Measurements from ENCODE around the gene RTN3.

DNA sequence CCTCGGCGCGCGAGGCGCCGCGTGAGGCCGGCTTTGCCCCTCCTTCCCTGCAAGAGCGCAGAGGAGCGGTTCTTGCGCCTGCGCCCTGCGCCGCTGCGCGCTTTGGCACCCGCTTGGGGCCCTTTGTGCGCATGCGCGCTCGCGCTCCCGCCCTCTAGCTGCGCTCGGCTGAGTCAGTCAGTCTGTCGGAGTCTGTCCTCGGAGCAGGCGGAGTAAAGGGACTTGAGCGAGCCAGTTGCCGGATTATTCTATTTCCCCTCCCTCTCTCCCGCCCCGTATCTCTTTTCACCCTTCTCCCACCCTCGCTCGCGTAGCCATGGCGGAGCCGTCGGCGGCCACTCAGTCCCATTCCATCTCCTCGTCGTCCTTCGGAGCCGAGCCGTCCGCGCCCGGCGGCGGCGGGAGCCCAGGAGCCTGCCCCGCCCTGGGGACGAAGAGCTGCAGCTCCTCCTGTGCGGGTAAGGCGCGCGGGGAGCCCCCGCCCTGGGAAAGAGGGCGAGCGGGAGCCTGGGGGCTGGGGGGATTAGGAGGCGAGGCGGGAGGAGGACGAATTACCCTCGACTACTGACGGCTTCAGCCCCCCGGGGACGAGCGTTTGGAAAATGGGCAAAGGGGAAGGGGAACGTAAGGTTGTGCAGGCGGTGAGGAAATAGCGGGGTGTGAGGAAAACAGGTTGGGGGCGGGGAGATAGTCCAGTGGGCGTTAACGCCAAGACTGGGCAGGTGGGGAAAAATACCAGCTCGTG lies at the start of gene RTN3:
- TF ChIP-seq, protein P1, sequence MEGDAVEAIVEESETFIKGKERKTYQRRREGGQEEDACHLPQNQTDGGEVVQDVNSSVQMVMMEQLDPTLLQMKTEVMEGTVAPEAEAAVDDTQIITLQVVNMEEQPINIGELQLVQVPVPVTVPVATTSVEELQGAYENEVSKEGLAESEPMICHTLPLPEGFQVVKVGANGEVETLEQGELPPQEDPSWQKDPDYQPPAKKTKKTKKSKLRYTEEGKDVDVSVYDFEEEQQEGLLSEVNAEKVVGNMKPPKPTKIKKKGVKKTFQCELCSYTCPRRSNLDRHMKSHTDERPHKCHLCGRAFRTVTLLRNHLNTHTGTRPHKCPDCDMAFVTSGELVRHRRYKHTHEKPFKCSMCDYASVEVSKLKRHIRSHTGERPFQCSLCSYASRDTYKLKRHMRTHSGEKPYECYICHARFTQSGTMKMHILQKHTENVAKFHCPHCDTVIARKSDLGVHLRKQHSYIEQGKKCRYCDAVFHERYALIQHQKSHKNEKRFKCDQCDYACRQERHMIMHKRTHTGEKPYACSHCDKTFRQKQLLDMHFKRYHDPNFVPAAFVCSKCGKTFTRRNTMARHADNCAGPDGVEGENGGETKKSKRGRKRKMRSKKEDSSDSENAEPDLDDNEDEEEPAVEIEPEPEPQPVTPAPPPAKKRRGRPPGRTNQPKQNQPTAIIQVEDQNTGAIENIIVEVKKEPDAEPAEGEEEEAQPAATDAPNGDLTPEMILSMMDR (IDR thresholded peaks at IDR 0.05 in 2 of 3, conservative IDR thresholded peaks at IDR 0.05 in 1 of 3; ENCODE audit: borderline replicate concordance in 1 of 3, insufficient read depth in 1 of 3, low read depth in 2 of 3, low read length in 2 of 3) = no peak
- TF ChIP-seq SIN3A (IDR thresholded peaks at IDR 0.05; ENCODE audit: low read depth) (no peak; the same call in 1 of the 2 replicates), POLR2A (IDR thresholded peaks at IDR 0.05; ENCODE audit: borderline replicate concordance, extremely low read depth, insufficient read depth, insufficient read length) (peak; percentile 93), JUND (IDR thresholded peaks at IDR 0.05) (no peak), FOSL1 (IDR thresholded peaks at IDR 0.05; ENCODE audit: low read depth) (no peak), EZH2phosphoT487 (IDR thresholded peaks at IDR 0.05; ENCODE audit: borderline replicate concordance) (no peak), CBX3 (IDR thresholded peaks at IDR 0.05; ENCODE audit: low read depth) (no peak)
- TF ChIP-seq, protein P2, sequence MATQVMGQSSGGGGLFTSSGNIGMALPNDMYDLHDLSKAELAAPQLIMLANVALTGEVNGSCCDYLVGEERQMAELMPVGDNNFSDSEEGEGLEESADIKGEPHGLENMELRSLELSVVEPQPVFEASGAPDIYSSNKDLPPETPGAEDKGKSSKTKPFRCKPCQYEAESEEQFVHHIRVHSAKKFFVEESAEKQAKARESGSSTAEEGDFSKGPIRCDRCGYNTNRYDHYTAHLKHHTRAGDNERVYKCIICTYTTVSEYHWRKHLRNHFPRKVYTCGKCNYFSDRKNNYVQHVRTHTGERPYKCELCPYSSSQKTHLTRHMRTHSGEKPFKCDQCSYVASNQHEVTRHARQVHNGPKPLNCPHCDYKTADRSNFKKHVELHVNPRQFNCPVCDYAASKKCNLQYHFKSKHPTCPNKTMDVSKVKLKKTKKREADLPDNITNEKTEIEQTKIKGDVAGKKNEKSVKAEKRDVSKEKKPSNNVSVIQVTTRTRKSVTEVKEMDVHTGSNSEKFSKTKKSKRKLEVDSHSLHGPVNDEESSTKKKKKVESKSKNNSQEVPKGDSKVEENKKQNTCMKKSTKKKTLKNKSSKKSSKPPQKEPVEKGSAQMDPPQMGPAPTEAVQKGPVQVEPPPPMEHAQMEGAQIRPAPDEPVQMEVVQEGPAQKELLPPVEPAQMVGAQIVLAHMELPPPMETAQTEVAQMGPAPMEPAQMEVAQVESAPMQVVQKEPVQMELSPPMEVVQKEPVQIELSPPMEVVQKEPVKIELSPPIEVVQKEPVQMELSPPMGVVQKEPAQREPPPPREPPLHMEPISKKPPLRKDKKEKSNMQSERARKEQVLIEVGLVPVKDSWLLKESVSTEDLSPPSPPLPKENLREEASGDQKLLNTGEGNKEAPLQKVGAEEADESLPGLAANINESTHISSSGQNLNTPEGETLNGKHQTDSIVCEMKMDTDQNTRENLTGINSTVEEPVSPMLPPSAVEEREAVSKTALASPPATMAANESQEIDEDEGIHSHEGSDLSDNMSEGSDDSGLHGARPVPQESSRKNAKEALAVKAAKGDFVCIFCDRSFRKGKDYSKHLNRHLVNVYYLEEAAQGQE (IDR thresholded peaks at IDR 0.05; ENCODE audit: low read depth) = no peak
- TF ChIP-seq, protein P3, sequence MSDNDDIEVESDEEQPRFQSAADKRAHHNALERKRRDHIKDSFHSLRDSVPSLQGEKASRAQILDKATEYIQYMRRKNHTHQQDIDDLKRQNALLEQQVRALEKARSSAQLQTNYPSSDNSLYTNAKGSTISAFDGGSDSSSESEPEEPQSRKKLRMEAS (IDR thresholded peaks at IDR 0.05) = peak; percentile 81
